HG02798 (cell line): ENCODE data around the gene SLC7A8.
A peak's percentile ranks its signal among the peaks of the same experiment; 100 is the strongest.
"Not testable (repeated sequence)": the region's sequence is repeated elsewhere in the genome, so short reads cannot be mapped to it uniquely, and the experiment has no call there.

Source experiments
- ATAC-seq: cut with Tn5 transposase; IDR thresholded peaks from one replicate; pipeline ENCODE4 v1.9.1; 2021; ENCODE audit warnings: mild to moderate bottlenecking; ENCODE audit not compliant: unreplicated experiment, poor library complexity

Gene SLC7A8

DNA sequence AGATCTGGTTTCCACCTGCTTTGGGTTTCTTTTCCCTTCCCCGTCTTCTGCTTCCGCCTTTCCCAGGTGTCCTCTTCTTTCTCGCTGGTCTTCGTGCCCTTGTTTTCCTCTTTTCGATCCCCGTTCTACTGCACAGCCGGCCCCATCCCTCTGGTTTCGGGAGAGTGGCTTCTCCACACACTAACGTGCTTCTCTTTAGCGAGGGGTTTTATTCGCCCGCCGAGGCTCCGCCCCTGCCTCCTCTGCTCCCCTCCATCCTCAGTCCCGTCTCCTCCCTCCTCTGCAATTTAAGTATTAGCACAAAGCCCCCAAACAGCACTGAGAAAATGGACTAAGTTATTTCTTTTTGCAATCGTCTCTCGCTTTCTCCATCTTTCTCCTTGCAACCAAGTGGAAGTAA lies at the start of gene SLC7A8:
Gene SLC7A8 (minus strand): TSS at position 182 of the 400 bp plus-strand sequence. CDS start 746 bp downstream, outside the sequence.
- no peak for ATAC-seq

GRCh38 chr14:23232241-23232808 lies 48.9 kb upstream of the SLC7A8 start:
- ATAC-seq: not testable (repeated sequence)

GRCh38 chr14:23228812-23229211 lies 45.4 kb upstream of the SLC7A8 start:
- no peak for ATAC-seq

GRCh38 chr14:23227566-23227965 lies 44.1 kb upstream of the SLC7A8 start:
- ATAC-seq: no peak

DNA sequence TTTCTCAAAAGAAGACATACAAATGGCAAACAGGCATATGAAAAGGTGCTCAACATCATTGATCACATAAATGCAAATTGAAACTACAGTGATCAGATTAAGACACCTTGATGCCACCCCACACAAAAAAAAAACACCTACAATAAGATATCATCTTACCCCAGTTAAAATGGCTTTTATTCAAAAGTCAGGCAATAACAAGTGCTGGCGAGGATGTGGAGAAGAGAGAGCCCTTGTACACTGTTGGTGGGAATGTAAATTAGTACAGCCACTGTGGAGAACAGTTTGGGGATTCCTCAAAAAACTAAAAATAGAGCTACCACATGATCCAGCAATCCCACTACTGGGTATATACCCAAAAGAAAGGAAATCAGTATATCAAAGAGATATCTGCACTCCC lies 41.5 kb upstream of the SLC7A8 start:
- not testable (repeated sequence) for ATAC-seq

DNA sequence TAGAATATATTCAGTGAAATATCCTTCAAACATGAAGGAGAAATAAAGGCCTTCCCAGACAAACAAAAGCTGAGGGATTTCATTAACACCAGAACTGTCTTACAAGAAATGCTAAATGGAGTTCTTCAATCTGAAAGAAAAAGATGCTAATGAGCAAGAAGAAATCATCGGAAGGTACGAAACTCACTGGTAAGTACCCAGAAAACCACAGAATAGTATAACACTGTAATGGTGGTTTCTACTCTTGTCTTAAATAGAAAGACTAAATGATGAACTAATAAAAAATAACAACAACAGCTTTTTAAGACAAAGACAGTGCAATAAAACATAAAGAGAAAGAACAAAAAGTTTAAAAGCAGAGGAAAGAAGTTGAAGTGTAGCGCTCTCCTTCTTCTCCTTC lies 35.6 kb upstream of the SLC7A8 start:
- peak; percentile 54 for ATAC-seq

GRCh38 chr14:23217032-23218020 lies 33.9 kb upstream of the SLC7A8 start:
- no peak for ATAC-seq

GRCh38 chr14:23215421-23215820 lies 32.0 kb upstream of the SLC7A8 start:
- ATAC-seq: no peak

- ATAC-seq: no peak
These were observed 26.4 kb upstream of the SLC7A8 start for GRCh38 chr14:23209651-23210423.

DNA sequence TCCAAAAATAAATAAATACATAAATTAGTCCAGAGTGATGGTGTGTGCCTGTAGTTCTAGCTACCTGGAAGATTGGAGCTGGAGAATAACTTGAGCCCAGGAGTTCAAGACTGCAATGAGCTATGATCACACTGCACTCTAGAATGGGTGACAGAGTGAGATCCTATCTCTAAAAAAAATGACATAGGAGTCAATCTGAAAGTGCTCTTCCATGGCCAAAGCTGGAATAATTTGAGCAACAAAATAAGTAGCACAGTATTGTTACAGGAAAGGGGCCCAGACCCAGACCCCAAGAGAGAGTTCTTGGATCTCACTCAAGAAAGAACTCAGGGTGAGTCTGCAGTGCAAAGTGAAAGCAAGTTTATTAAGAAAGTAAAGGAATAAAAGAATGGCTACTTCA lies 24.9 kb upstream of the SLC7A8 start:
- ATAC-seq: no peak

DNA sequence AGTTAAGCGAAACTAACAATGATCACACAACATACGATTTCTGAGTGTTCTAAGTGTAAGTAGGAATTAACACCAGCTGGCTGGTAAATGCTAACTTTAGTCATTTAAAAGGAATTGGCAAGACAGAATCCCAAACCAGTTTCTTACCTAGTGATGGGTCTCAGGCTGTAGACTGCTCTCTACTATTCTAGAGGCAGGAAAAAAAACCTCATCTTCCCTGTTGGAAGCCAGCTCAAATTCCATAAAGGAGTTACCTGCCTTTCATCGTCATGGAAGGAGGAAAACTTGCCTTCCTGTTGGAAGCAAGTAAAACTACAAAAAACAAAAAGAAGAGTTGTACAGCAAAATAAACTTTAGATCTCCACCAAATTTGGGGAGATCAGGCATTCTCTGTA lies 23.7 kb upstream of the SLC7A8 start:
- no peak for ATAC-seq

DNA sequence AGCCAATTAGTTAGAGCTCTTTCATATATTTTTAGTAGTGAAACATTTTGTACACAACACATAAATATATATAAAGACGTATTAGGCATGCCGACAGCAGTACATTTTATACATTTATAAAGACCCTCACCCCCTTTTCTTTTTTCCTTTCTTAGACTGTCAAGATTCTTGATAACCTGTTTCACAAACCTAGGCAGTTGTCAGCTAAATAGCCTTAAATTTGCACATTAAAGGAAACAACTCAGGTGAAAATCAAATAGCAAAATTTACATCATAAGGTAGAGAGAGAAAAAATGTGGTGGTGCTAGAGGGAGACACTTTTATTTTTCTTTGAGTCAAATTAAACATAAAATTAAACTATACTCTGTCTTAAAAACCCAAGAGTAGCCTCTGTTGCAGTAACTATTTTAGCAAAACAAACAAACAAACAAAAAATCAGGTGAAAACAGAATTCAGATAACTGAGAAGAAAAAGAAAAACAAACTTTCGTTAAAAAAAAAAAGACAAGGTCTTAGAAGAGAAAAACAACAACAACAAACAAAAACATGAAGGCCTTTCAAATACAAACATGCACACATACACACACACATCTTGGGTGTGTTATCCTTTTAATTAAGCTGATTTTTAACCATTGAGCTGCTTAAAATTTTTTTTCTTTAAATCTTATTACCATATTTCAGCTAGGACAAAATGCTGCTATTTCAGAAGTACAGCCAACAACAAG lies 23.1 kb upstream of the SLC7A8 start:
- no peak for ATAC-seq

GRCh38 chr14:23202001-23202400 lies 18.5 kb upstream of the SLC7A8 start:
- no peak for ATAC-seq

GRCh38 chr14:23199141-23199540 lies 15.7 kb upstream of the SLC7A8 start:
- not testable (repeated sequence) for ATAC-seq

DNA sequence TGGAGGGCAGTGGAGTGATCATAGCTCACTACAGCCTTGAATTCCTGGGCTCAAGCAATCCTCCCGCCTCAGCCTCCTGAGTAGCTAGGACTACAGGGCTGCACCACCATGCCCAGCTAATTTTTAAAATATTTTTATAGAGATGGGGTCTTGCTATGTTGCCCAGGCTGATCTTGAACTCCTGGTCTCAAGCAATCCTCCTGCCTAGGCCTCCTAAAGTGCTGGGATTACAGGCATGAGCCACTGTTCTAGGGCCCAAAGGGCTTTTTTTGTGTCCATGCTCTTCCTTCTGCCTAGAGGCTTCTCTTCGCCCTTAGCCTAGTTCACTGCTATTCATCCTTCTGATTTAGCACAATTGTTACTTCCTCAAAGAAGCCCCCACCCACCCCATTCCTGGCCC lies 13.0 kb upstream of the SLC7A8 start:
- ATAC-seq: not testable (repeated sequence)

- ATAC-seq: no peak
These were observed 12.2 kb upstream of the SLC7A8 start for GRCh38 chr14:23195552-23196101.

GRCh38 chr14:23193432-23193831 lies 10.0 kb upstream of the SLC7A8 start:
- no peak for ATAC-seq

DNA sequence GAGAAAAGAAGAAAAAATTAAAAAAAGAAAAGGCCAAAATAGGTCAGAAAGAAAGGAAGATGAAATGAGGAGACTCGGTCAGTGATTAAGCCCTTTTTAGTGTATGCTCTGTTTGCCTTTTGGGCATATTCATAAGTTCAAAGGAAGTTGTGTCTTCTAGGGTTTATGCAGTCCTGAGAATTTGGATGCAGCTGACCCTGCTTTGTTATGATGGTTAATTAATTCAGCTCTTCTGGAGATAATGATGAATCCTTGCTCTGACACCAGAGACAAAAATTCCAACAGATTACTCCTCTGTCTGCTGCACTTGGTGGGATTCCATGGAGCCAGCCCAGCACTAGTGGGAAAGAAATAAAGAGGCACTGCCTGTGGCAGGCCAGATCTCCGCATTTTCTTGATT lies 4.5 kb upstream of the SLC7A8 start:
- no peak for ATAC-seq

DNA sequence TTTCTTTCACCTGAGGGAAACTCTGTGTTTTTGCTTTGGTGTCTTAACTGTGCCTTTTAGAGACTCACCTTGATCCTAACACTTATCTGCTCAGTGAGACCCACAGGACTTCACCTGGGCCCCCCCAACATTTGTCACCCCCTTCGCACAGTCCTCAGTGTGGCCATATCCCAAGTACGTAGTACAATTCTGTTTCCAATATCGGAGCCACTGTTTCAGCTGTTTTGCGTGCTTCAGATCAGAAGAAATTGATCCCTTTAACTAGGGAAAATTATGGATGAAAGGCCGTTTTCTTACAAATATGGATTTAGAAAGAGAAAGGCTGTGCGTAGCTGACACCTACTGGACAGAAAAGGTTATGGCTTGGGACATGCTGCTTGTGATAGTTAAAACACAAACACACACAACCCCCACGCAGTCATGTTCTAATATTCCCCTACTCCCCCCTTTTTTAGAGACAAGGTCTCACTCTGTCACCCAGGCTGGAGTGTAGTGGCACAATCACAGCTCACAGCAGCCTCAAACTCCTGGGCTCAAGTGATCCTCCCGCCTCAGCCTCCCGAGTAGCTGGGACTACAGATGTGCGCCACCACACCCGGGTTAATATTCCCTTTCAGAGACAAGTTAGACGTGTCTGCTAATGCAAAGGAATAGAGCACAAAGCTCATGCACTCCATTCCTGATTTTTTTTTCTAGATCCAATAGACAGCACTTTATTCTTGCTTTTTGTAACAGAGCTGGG lies 3.6 kb upstream of the SLC7A8 start:
- ATAC-seq: no peak
